Panc1 (cell line): ENCODE measurements around the gene SKI.

Experiments
- CTCF ChIP-seq: fragments of 450-650 bp; IDR thresholded peaks from 2 replicates; pipeline ENCODE4 v1.5.1; 2017; ENCODE audit warnings: mild to moderate bottlenecking
- POLR2AphosphoS5 ChIP-seq: IDR thresholded peaks from 2 replicates; pipeline ENCODE4 v1.6.1; 2012; ENCODE audit warnings: mild to moderate bottlenecking, low read depth, low read length, moderate library complexity
- SIN3A ChIP-seq: IDR thresholded peaks from 2 replicates; pipeline ENCODE4 v1.6.1; 2012; ENCODE audit warnings: low read depth, mild to moderate bottlenecking, low read length, moderate library complexity, borderline replicate concordance; ENCODE audit not compliant: insufficient read depth

- TF ChIP-seq POLR2AphosphoS5 (no peak), CTCF (no peak), SIN3A (no peak)
These were observed 84.0 kb downstream of the SKI start for GRCh38 chr1:2312160-2312514.
